GM23338 (cell line): Measurements from ENCODE around the gene ZYG11A. TPM values are rescaled to one million over a fixed set of nuclear protein-coding genes. Genes with fewer than 3 reads are reported as not detected.

ENCODE experiments used
- ATAC-seq: fragments of 200-7000 bp; cut with Tn5 transposase; 3 replicates; pipeline ENCODE4 v1.9.1; 2020
- DNase-seq: peaks from one replicate; pipeline ENCODE4 v3.0.0-alpha.2; 2015; ENCODE audit warnings: low spot score
- H2AFZ ChIP-seq: fragments of 200-600 bp; sonication (generic); 2 replicates; pipeline ENCODE4 v1.8.0; 2016; ENCODE audit warnings: antibody characterized with exemption, mild to moderate bottlenecking, moderate library complexity
- H3F3A ChIP-seq: fragments of 200-600 bp; sonication (generic); replicated peaks from 2 replicates; pipeline ENCODE4 v1.8.0; 2017; ENCODE audit warnings: antibody characterized with exemption, mixed run types, low read depth
- H3K27ac ChIP-seq: fragments of 200-600 bp; sonication (generic); 2 replicates; pipeline ENCODE4 v1.6.1; 2016; ENCODE audit warnings: low read depth
- H3K27me3 ChIP-seq: fragments of 200-600 bp; sonication (generic); 2 replicates; pipeline ENCODE4 v1.8.0; 2016; ENCODE audit warnings: mild to moderate bottlenecking, mixed run types, moderate library complexity; ENCODE audit not compliant: insufficient read depth
- H3K36me3 ChIP-seq: fragments of 200-600 bp; sonication (generic); 2 replicates; pipeline ENCODE4 v1.8.0; 2016; ENCODE audit warnings: mild to moderate bottlenecking; ENCODE audit not compliant: insufficient read depth
- H3K4me1 ChIP-seq: fragments of 200-600 bp; sonication (generic); 2 replicates; pipeline ENCODE4 v1.8.0; 2016; ENCODE audit warnings: mild to moderate bottlenecking, moderate library complexity; ENCODE audit not compliant: insufficient read depth
- H3K4me2 ChIP-seq: fragments of 200-600 bp; sonication (generic); 2 replicates; pipeline ENCODE4 v1.7.1; 2017; ENCODE audit warnings: mixed run types
- H3K4me3 ChIP-seq: fragments of 200-600 bp; sonication (generic); 2 replicates; pipeline ENCODE4 v1.6.1; 2016; ENCODE audit warnings: mixed run types
- H3K79me2 ChIP-seq: fragments of 200-600 bp; sonication (generic); replicated peaks from 2 replicates; pipeline ENCODE4 v1.8.0; 2017; ENCODE audit warnings: mild to moderate bottlenecking; ENCODE audit not compliant: insufficient read depth
- H3K9me2 ChIP-seq: fragments of 200-600 bp; sonication (generic); 2 replicates; pipeline ENCODE4 v1.8.0; 2017; ENCODE audit not compliant: insufficient read depth
- H4K20me1 ChIP-seq: fragments of 200-600 bp; sonication (generic); replicated peaks from 2 replicates; pipeline ENCODE4 v1.8.0; 2017; ENCODE audit warnings: mild to moderate bottlenecking; ENCODE audit not compliant: insufficient read depth
- H3K27ac Mint-ChIP-seq: 2 replicates; pipeline ENCODE4 v1.8.0; 2020; ENCODE audit warnings: inconsistent platforms, mild to moderate bottlenecking, moderate library complexity, mixed read lengths
- H3K27me3 Mint-ChIP-seq: 3 replicates; pipeline ENCODE4 v1.8.0; 2022; ENCODE audit warnings: low read depth, mild to moderate bottlenecking, moderate library complexity, mixed read lengths, inconsistent platforms; ENCODE audit not compliant: insufficient read depth, poor library complexity
- H3K36me3 Mint-ChIP-seq: 3 replicates; pipeline ENCODE4 v1.8.0; 2021; ENCODE audit warnings: low read depth, mild to moderate bottlenecking, inconsistent platforms, moderate library complexity, mixed read lengths
- H3K4me1 Mint-ChIP-seq: 3 replicates; pipeline ENCODE4 v1.8.0; 2020; ENCODE audit warnings: mild to moderate bottlenecking, inconsistent platforms, mixed read lengths
- H3K4me3 Mint-ChIP-seq: 3 replicates; pipeline ENCODE4 v1.8.0; 2021; ENCODE audit warnings: moderate library complexity, mild to moderate bottlenecking, inconsistent platforms, mixed read lengths
- H3K9me3 Mint-ChIP-seq: 3 replicates; pipeline ENCODE4 v1.8.0; 2020; ENCODE audit warnings: moderate library complexity, mild to moderate bottlenecking, inconsistent platforms, mixed read lengths
- CREB1 ChIP-seq: fragments of 250-450 bp; sonication (Bioruptor Pico); IDR thresholded peaks from 2 replicates; pipeline ENCODE4 v1.5.0; 2020; ENCODE audit warnings: low read depth, mild to moderate bottlenecking, moderate library complexity
- CTCF ChIP-seq, 2 experiments: fragments of 200-600 bp in 1 of 2; sonication (generic) in 1 of 2; conservative IDR thresholded peaks; 2 replicates each; pipeline versions ENCODE4 v1.5.1 to v1.6.1; 2016 to 2017; ENCODE audit warnings: antibody characterized with exemption in 2 of 2, low read depth in 2 of 2, mild to moderate bottlenecking in 2 of 2, moderate library complexity in 1 of 2
- EZH2 ChIP-seq: fragments of 200-600 bp; sonication (generic); IDR thresholded peaks from one replicate; pipeline ENCODE4 v1.8.0; 2017; ENCODE audit warnings: antibody characterized with exemption, mild to moderate bottlenecking, low read depth; ENCODE audit not compliant: unreplicated experiment
- EZH2phosphoT487 ChIP-seq: fragments of 200-600 bp; sonication (generic); IDR thresholded peaks from one replicate; pipeline ENCODE4 v1.8.1; 2018; ENCODE audit warnings: antibody characterized with exemption; ENCODE audit not compliant: unreplicated experiment
- POLR2AphosphoS5 ChIP-seq: IDR thresholded peaks from 2 replicates; pipeline ENCODE4 v1.6.1; 2016; ENCODE audit warnings: antibody characterized with exemption, low read depth
- STAT1 ChIP-seq: IDR thresholded peaks from one replicate; pipeline ENCODE4 v1.6.1; 2016; ENCODE audit warnings: antibody characterized with exemption; ENCODE audit not compliant: unreplicated experiment
- polyA plus RNA-seq: library from polyadenylated mRNA; unstranded; fragments of >200 nt; fragmentation: Nextera tagmentation; extraction: Ambion mirVana; gene quantifications from 2 replicates; pipeline ENCODE4 v1.2.1, GENCODE V29; 2016
- total RNA-seq: library from RNA; depleted of rRNA; stranded (reverse); fragments of >200 nt; shearing (Covaris generic); gene quantifications from 2 replicates; pipeline ENCODE4 v1.2.3, GENCODE V29; 2014
- TF ChIP-seq, protein P1 (sequence below): IDR thresholded peaks from 2 replicates; pipeline ENCODE4 v1.6.1; 2016; ENCODE audit warnings: antibody characterized with exemption

ZYG11A gene
- total and polyA plus RNA-seq, 2 experiments from 2014 or later = 1.3 to 4.8 TPM

- ATAC-seq = no peak
- peaks cover 7% of the 10 kb centered on the region; the same call in 2 of the 3 replicates for H3K36me3 Mint-ChIP-seq
- Histone ChIP-seq H3K27ac (no peak overlapping the region), H3K79me2 (no peaks in the 10 kb centered on the region), H2AFZ (no peak overlapping the region), H3K27me3 (peaks cover 35% of the 10 kb centered on the region), H3K36me3 (no peaks in the 10 kb centered on the region), H3K4me1 (no peaks in the 10 kb centered on the region), H3K4me2 (no peak overlapping the region), H3F3A (no peaks in the 10 kb centered on the region; the same call in 1 of the 2 replicates), H4K20me1 (no peaks in the 10 kb centered on the region), H3K4me3 (no peak overlapping the region), H3K9me2 (no peaks in the 10 kb centered on the region)
- peaks cover 12% of the 10 kb centered on the region; the same call in 2 of the 3 replicates for H3K9me3 Mint-ChIP-seq
- DNase-seq = no peak
- no peaks in the 10 kb centered on the region for H3K4me1 Mint-ChIP-seq
- no peak for TF ChIP-seq STAT1
- TF ChIP-seq CREB1 (CRISPR knock-in tag) = no peak
- TF ChIP-seq CTCF (conservative IDR thresholded peaks at IDR 0.05; ENCODE audit: low read depth in 2 of 2) = no peak
- TF ChIP-seq POLR2AphosphoS5 = no peak
- TF ChIP-seq, protein P1, sequence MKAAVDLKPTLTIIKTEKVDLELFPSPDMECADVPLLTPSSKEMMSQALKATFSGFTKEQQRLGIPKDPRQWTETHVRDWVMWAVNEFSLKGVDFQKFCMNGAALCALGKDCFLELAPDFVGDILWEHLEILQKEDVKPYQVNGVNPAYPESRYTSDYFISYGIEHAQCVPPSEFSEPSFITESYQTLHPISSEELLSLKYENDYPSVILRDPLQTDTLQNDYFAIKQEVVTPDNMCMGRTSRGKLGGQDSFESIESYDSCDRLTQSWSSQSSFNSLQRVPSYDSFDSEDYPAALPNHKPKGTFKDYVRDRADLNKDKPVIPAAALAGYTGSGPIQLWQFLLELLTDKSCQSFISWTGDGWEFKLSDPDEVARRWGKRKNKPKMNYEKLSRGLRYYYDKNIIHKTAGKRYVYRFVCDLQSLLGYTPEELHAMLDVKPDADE = no peak
- no peak for TF ChIP-seq EZH2
- no peak overlapping the region for H3K4me3 Mint-ChIP-seq
- H3K27ac Mint-ChIP-seq = no peak overlapping the region
- peaks cover 30% of the 10 kb centered on the region for H3K27me3 Mint-ChIP-seq
Observed at GRCh38 chr1:52919051-52919722, 76.6 kb downstream of the ZYG11A start.

- H3K27ac Mint-ChIP-seq = no peak overlapping the region
- H2AFZ ChIP-seq = no peak overlapping the region; the same call in 1 of the 2 replicates
- H3K36me3 ChIP-seq = no peaks in the 10 kb centered on the region
- H3K79me2 ChIP-seq = no peaks in the 10 kb centered on the region
- DNase-seq (no peak), ATAC-seq (no peak)
- no peaks in the 10 kb centered on the region for H4K20me1 ChIP-seq
- peaks cover 7% of the 10 kb centered on the region; the same call in 2 of the 3 replicates for H3K36me3 Mint-ChIP-seq
- no peaks in the 10 kb centered on the region; the same call in 1 of the 2 replicates for H3F3A ChIP-seq
- H3K4me3 Mint-ChIP-seq = peak overlapping the region; percentile 24; the same call in 1 of the 3 replicates
- H3K4me1 ChIP-seq = no peaks in the 10 kb centered on the region
- no peaks in the 10 kb centered on the region for H3K4me1 Mint-ChIP-seq
- peaks cover 30% of the 10 kb centered on the region for H3K27me3 Mint-ChIP-seq
- H3K27me3 ChIP-seq = peaks cover 35% of the 10 kb centered on the region
- H3K9me2 ChIP-seq = no peaks in the 10 kb centered on the region
- H3K4me3 ChIP-seq = peak overlapping the region; percentile 89; the same call in 1 of the 2 replicates
- no peak for TF ChIP-seq EZH2phosphoT487
- no peak for TF ChIP-seq EZH2
- peaks cover 12% of the 10 kb centered on the region; the same call in 2 of the 3 replicates for H3K9me3 Mint-ChIP-seq
- no peak overlapping the region for H3K27ac ChIP-seq
- H3K4me2 ChIP-seq = no peak overlapping the region
Observed at GRCh38 chr1:52919723-52920483, 77.3 kb downstream of the ZYG11A start.
